Kidney epithelial cell (primary cell): ENCODE measurements around the gene SLC22A17. TPM values are rescaled to one million over a fixed set of nuclear protein-coding genes. Genes with fewer than 3 reads are reported as not detected.

ENCODE experiments used
- DNase-seq: peaks from one replicate; pipeline ENCODE4 v3.0.0-alpha.2; 2010; ENCODE audit warnings: low read depth
- H3K27me3 ChIP-seq: 2 replicates; pipeline ENCODE4 v1.6.0; 2011; ENCODE audit warnings: low read length; ENCODE audit not compliant: control insufficient read depth, insufficient read depth
- H3K36me3 ChIP-seq: 2 replicates; pipeline ENCODE4 v1.5.1; 2011; ENCODE audit warnings: low read length; ENCODE audit not compliant: control insufficient read depth, insufficient read depth
- H3K4me3 ChIP-seq: 2 replicates; pipeline ENCODE4 v1.5.1; 2011; ENCODE audit warnings: low read depth, mild to moderate bottlenecking, control low read depth, low read length
- CTCF ChIP-seq: IDR thresholded peaks from 2 replicates; pipeline ENCODE4 v1.5.1; 2011; ENCODE audit warnings: mild to moderate bottlenecking, moderate library complexity, low read length, control low read depth, inconsistent platforms; ENCODE audit not compliant: insufficient read depth, poor library complexity, severe bottlenecking
- total RNA-seq: library from RNA; depleted of rRNA; stranded (reverse); fragments of >200 nt; gene quantifications from 2 replicates; pipeline ENCODE4 v1.2.3, GENCODE V29; 2015

Gene SLC22A17
- total RNA-seq, 1 donor from 2014 or later = 7.8 TPM

GRCh38 chr14:23361763-23362162 is 9.1 kb upstream of the SLC22A17 start:
- peaks cover 9% of the 10 kb centered on the region for H3K27me3 ChIP-seq
- no peaks in the 10 kb centered on the region for H3K36me3 ChIP-seq
- DNase-seq = no peak
- H3K4me3 ChIP-seq = no peak overlapping the region
- TF ChIP-seq CTCF = no peak

- TF ChIP-seq CTCF = no peak
- Histone ChIP-seq H3K4me3 (no peak overlapping the region), H3K36me3 (no peaks in the 10 kb centered on the region), H3K27me3 (peaks cover 6% of the 10 kb centered on the region)
- no peak for DNase-seq
These were observed 8.6 kb upstream of the SLC22A17 start for GRCh38 chr14:23361320-23361719.

GRCh38 chr14:23360496-23360895 is 7.8 kb upstream of the SLC22A17 start:
- DNase-seq = no peak
- Histone ChIP-seq H3K27me3 (peaks cover 3% of the 10 kb centered on the region), H3K4me3 (no peak overlapping the region), H3K36me3 (no peaks in the 10 kb centered on the region)
- TF ChIP-seq CTCF = no peak

- no peak for DNase-seq
- no peaks in the 10 kb centered on the region for H3K36me3 ChIP-seq
- H3K27me3 ChIP-seq = no peaks in the 10 kb centered on the region
- no peak overlapping the region for H3K4me3 ChIP-seq
- no peak for TF ChIP-seq CTCF
These were observed 7.2 kb upstream of the SLC22A17 start for GRCh38 chr14:23359722-23360447.

GRCh38 chr14:23359167-23359626 is 6.5 kb upstream of the SLC22A17 start:
- no peaks in the 10 kb centered on the region for H3K36me3 ChIP-seq
- no peak overlapping the region for H3K4me3 ChIP-seq
- no peak for DNase-seq
- no peaks in the 10 kb centered on the region for H3K27me3 ChIP-seq
- no peak for TF ChIP-seq CTCF
